Activated CD4-positive, alpha-beta T cell treated with anti-CD3 and anti-CD28 coated beads, Interleukin-10, Interleukin-2, amounts not matched to agents 100 ng/mL and 50 ng/mL, durations not matched to agents 16 hours and 8 hours (primary cell): ENCODE measurements around the gene PFDN2.

Experiments used
- DNase-seq: peaks from one replicate; pipeline ENCODE4 v3.0.0-alpha.2; 2020

The PFDN2 gene

DNA sequence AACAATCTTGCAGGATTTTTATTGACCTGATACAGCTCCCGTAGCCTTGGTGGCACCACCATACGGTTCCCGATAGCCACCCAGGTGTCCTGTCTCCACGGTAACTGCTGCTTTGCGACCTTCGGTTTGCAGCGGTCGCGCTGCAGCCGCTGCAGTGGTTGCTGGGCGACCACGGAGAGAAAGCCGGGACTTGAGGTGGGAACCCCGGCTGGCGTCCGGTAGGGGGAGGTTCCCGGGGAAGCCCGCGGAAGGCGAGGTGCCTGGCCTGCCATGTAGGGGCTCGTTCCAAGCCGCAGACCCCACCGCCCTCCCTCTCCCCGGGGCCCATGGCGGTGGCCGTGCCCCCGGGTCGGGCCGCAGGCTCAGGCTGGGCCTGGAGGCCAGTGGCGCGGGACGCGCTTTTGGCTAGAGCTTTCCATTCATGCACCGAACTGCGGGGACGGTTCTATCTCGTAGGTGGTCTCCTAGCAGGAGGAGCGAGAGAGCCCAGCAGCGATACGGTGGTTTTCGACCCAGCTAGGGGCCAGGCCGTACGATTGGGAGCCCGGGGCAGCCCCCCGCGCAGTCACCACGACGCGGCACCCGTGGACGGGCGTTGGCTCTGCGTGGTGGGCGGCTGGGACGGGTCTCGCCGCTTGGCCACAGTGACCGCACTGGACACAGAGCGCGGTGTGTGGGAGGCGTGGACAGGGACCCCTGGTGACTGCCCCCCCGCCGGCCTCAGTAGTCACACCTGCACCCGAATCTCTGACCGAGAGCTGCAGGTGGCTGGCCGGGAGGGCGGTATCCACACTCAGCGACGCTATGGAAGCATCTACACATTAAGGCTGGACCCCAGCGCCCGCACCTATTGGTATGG is 19.4 kb downstream of the PFDN2 start, which contains the start of gene KLHDC9:
TSS of gene KLHDC9 (plus strand) at position 152 of the 859 bp plus-strand sequence. CDS start at position 327, 175 bp downstream.
- DNase-seq = peak; percentile 90

- DNase-seq = no peak
Observed at GRCh38 chr1:161096530-161096929, 21.3 kb downstream of the PFDN2 start.

- no peak for DNase-seq
Observed at GRCh38 chr1:161096015-161096414, 21.8 kb downstream of the PFDN2 start.

DNA sequence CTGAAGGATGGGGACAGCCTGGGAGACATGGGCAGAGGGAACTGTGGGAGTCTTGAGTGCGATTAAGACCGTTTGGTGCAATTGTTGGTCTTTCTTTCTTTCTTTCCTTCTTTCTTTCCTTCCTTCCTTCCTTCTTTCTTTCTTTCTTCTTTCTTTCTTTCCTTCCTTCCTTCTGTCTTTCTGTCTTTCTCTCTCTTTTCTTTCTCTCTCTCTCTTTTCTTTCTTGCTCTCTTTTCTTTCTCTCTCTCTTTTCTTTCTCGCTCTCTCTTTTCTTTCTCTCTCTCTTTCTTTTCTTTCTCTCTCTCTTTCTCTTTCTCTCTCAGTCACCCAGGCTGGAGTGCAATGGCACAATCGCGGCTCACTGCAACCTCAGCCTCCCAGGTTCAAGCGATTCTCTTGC is 22.6 kb downstream of the PFDN2 start:
- no peak for DNase-seq

GRCh38 chr1:161094481-161094880 is 23.4 kb downstream of the PFDN2 start:
- DNase-seq = no peak

DNA sequence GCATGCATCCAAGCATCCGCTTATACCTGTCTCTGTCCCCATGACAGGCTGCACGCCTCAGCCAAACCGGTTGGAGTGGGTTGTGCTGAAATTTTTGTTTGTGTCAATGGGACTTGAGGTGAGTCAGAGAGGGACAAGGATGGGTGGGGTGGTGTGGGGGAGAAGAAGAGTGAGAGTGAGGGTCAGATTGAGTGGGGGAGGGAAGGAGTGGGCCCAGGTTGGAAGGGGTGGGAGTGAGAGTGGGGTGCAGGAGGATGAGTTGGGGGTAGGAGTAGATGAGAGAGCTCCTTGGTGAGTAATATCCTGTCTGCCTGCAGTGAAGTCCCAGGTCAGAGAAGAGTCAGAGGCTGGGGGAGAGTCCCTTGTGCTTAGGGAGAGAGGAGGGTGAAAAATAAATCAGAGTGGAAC is 25.2 kb downstream of the PFDN2 start:
- DNase-seq = peak; percentile 56

DNA sequence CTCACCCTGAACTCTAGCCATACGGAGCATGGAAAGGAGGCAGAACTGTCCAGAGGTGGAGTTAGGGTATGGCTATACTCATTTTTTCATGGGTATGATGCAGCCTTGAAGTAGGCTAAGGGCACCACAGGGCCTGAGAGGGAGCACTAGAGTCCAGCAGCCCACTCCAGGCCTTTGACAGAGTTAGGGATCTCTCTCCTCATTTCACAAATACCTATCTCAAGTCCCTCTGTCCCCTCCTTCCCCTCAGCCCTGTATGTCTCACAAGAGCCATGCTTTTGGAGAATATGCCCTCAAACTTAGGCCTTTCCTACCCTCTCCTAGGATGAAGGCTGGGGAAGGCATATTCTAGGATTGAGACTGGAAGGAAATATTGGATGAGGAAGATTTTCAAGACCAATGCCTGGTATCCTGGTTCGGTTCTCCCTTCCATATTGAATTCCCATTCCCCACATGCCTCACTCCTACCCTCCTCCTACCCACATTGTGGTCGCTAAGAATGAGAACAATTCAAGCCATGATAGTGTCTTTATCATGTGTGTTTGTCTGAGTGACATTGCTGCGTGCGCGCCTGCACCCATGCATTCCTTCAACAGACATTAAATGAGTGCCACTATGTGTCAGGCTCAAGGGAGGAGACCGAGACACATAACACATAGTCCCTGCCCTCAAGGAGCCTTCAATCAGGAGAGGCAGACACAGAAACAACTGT is 25.9 kb downstream of the PFDN2 start:
- DNase-seq = no peak

GRCh38 chr1:161091093-161091492 is 26.7 kb downstream of the PFDN2 start:
- no peak for DNase-seq

GRCh38 chr1:161090617-161091016 is 27.2 kb downstream of the PFDN2 start:
- no peak for DNase-seq

DNA sequence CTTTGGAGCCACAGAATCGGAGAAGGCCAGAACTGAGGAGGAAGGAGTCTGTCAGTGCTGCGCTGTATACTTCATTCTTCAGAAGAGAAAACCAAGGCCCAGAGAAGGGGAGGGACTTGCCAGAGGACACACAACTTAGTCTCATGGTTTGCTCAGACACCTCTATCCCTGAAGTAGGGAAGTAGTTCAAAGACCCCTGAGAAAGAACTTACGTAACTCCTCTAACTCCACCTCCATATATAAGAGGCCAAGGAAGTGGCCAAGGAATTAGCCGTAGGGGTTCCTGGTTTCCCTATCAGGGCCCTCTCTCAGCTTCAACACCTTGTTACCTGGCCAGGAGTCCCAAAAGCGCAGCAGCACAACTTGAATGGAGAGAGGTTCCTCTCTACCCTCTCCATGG is 27.9 kb downstream of the PFDN2 start:
- no peak for DNase-seq

GRCh38 chr1:161089251-161089924 is 28.4 kb downstream of the PFDN2 start, which contains the start of gene NECTIN4:
Gene NECTIN4 (minus strand): TSS chr1:161089558. CDS start chr1:161089296, 262 bp downstream.
- DNase-seq = no peak

DNA sequence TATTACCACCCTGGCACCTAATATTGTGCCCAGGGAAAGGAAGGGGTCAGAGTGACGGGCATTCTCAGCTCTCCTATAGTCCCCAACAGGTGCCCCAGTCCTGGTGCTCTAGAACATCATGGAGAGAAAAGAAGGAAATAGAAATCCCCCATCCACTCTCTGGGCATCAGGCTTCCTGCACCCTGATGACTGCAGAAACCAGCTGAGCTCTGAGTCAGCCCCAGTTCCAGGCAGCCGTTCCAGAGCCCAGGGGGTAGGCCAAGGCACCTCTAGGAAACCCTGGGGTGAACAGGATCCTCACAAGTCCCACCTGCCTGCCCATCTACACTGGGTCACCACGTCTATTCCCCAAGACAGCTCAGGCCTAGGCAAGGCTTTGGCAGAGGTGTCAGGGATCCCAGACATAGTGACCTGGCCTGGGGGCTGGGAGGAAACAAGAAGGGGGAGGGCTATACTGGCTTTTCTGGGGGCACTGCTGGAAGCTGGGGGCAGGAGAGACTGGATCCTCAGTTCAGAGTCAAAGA is 29.2 kb downstream of the PFDN2 start:
- no peak for DNase-seq

GRCh38 chr1:161086457-161086856 is 31.4 kb downstream of the PFDN2 start:
- no peak for DNase-seq

DNA sequence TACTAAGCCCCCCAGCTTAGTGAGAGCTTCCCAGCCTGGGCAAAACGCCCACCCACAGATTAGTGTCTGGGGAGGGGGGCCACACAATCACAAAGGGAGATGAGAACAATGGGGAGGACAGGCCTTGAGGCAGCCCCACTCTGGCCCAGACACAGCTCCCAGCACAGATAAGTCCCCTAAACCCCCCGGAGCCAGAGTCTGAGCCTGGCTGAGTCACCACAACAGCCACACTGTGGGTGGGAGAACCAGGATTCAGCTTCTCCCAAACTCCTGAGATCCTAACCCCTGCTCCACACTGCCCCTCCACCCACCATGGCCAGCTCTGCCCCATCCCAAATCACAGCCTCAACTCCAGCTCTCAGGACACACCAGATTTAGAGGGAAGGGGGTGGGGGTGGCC is 32.7 kb downstream of the PFDN2 start:
- DNase-seq = no peak

DNA sequence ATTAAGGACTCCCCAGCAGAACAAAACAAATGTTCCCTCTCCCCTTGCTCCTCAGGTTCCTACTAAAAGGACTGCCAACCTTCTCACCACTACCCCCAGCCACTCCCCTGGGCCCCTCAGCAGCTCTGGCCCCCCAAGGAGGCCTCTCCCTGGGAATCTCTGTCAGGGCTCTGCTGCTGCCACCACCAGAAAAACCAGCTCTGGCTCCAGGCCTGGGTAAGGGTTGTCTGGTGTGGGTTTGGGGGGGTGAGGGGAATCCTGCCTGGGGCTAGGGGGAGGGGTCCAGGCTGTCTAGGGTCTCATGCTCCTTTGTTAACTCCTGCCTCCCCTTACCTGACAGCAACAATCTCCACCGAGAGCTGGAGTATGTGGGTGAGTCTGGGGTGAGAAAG is 33.2 kb downstream of the PFDN2 start:
- DNase-seq = no peak

DNA sequence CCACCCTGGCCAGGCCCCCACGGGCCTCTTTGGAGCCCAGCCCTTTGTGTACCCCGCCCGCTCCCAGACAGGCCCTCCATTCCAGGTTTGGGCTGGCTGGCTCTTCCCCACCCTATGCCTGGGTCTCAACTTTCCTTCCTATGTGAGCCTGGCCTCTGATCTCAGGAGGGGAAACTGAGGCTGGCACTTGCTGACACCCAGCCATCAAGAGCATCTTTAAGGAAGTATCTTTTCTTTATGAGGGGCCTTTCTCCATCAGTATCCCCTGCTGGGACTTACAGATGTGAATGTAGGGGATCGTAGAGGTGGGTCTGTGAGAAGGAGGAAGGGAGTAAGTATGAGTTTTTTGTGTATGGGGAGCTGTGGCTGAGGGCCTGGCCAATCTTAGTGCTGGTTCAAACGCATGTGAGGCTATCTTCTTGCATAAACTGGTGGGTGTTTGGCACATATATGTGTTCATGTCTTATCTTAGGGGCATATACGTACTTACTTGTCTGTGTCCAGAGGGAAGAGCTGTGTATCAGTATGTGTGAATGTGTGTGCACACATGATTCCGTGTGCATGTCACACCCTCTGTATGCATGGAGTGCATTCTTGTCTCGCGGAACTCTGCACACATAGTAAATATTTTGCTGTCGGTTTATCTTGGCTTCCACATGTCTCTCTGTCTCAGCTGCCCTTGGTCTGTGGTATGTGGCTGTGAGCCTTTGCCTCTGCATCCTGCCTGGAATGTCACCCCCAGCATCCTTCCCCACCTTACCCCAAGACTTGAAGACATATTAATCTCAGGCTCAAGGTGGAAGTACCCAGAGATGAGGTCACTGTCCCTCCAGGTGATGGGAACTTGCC is 33.9 kb downstream of the PFDN2 start:
- no peak for DNase-seq

DNA sequence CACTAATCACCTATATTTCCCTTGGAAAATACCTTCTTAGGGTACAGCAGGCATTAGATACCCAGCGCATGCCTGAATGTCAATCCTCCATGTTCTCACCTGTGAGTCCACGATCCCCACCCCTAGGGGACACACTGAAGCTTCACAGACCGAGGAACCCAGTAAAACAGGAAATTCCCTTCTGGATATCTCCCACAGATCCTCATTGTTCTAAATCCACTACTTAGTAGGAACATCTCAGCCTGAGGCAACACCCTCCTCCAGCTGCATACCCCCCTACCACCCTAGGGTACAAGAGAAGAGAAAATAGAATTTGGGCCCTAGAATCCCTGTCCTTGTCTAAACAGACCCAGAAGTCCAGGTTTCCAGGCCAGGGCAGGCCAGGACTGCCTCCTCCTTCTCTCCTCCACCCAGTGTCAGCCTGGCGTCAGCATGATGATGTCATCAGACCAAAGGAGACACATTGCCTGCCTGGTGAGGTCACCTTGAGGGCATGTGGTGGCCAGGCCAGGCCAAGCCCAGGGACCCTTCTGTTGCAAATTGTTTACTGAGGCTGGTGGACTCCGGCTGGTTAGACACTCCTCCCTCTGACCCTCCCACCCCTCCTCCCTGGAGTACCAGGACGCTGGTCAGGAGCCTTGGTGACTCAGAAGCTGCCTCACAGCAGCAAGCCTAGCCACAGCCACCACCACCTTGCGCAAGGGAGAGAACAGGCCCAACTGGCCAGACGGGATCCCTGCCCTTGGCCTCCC is 34.7 kb downstream of the PFDN2 start:
- DNase-seq = no peak

DNA sequence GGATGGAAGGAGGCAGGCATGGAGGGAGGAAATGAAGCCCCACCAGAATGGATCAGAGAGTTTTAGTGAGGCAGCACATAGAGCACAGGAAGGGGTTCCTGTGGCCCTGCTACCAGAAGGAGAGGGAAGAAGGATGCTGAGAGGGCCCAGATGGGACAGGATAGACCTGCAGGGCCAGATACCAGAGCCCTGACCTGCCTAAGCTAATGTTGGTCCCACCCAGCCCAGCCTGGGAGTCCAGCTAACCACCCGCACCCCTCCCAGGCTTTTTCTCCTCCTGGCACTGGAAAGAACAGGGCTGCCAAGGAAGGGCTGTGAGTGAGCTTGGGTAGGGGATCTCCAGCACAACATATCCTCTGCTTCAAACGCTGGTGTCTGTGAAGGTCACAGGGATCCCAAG is 35.4 kb downstream of the PFDN2 start:
- DNase-seq = no peak

GRCh38 chr1:161081519-161081918 is 36.3 kb downstream of the PFDN2 start:
- no peak for DNase-seq

GRCh38 chr1:161080441-161081405 is 37.1 kb downstream of the PFDN2 start:
- DNase-seq = no peak
